Astrocyte (in vitro differentiated cells and primary cell): Measurements from ENCODE around the gene OTUD6A.

Source experiments
- CTCF ChIP-seq: IDR thresholded peaks from 2 replicates; pipeline ENCODE4 v1.5.1; 2011; ENCODE audit warnings: low read depth, mild to moderate bottlenecking, inconsistent platforms, low read length, moderate library complexity; ENCODE audit not compliant: insufficient read depth
- EZH2 ChIP-seq: IDR thresholded peaks from 2 replicates; pipeline ENCODE4 v1.6.1; 2012; ENCODE audit warnings: mild to moderate bottlenecking, low read length, inconsistent platforms; ENCODE audit not compliant: insufficient read depth

GRCh38 chrX:70042399-70043371, 19.6 kb upstream of the OTUD6A start:
- TF ChIP-seq CTCF (no peak), EZH2 (no peak)
